HUES6 (cell line): ENCODE data around the gene PRDX5.
"Not testable (repeated sequence)": the region's sequence is repeated elsewhere in the genome, so short reads cannot be mapped to it uniquely, and the experiment has no call there.

ENCODE experiments used
- H3K27ac ChIP-seq: 2 replicates; pipeline ENCODE4 v1.7.0; 2013; ENCODE audit warnings: low read depth, mild to moderate bottlenecking, low read length, inconsistent platforms
- H3K27me3 ChIP-seq: 2 replicates; pipeline ENCODE4 v1.6.1; 2013; ENCODE audit warnings: low read length; ENCODE audit not compliant: control insufficient read depth, insufficient read depth
- H3K36me3 ChIP-seq: 2 replicates; pipeline ENCODE4 v1.6.1; 2013; ENCODE audit warnings: low read length; ENCODE audit not compliant: control insufficient read depth, insufficient read depth
- H3K4me1 ChIP-seq: 2 replicates; pipeline ENCODE4 v1.6.1; 2013; ENCODE audit warnings: low read length; ENCODE audit not compliant: control insufficient read depth, insufficient read depth
- H3K4me3 ChIP-seq: 2 replicates; pipeline ENCODE4 v1.5.1; 2013; ENCODE audit warnings: low read depth, low read length
- H3K9ac ChIP-seq: one replicate; pipeline ENCODE4 v1.6.1; 2013; ENCODE audit warnings: mild to moderate bottlenecking, low read length
- H3K9me3 ChIP-seq: 2 replicates; pipeline ENCODE4 v1.6.1; 2013; ENCODE audit warnings: low read depth, low read length; ENCODE audit not compliant: control insufficient read depth, insufficient read depth

PRDX5 gene

DNA sequence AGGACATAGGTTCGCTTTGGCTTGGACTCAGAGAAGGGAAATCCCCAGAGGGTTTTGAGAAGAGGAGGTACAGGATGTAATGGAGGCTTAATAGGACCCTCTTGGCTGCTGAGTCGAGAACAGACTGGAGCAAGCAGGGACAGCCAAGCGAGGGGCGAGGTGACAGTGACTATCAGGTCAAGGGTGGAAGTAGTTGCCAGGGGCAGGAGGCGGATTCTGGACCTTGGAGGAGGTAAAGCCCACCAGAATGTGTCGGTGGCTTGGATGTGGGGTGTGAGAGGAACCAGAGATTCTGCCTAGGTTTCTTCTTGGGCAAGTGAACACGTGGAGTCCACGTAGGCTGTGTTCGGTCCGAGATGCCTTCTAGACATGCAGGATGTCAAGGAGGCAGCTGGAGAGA is 5.0 kb upstream of the PRDX5 start:
- Histone ChIP-seq H3K36me3 (peaks cover 36% of the 10 kb centered on the region), H3K9me3 (no peaks in the 10 kb centered on the region), H3K9ac (no peak overlapping the region), H3K4me1 (no peaks in the 10 kb centered on the region), H3K4me3 (no peak overlapping the region), H3K27me3 (no peaks in the 10 kb centered on the region), H3K27ac (no peak overlapping the region)

DNA sequence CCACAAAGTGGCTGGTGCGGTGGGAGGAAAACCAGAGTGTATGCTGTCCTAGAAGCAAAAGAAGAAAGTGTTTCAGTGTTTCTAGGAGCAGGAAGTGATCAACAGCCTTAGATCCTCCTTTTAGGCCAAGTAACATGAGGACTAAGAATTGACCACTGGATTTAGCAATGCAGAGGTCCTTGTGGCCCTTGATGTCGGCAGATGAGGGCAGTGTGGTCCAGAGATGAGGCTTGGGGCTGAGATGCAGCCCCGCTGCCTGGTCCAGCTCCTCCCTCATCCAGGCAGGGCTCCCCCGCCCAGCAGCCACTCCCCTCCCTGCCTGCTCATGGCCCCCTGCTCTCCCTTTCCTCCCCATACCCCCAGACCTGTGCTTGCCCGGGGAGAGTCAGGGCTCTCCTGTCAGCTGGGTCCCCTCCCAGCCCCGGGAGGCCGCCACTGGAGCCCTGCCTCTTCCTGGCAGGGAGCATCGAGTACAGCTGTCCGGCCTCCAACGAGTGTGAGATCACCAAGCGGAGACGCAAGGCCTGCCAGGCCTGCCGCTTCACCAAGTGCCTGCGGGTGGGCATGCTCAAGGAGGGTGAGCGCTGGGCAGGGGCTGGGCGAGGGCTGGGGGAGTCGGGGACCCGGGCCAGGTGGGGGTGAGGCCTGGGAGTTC is 4.3 kb upstream of the PRDX5 start:
- peaks cover 35% of the 10 kb centered on the region for H3K36me3 ChIP-seq

DNA sequence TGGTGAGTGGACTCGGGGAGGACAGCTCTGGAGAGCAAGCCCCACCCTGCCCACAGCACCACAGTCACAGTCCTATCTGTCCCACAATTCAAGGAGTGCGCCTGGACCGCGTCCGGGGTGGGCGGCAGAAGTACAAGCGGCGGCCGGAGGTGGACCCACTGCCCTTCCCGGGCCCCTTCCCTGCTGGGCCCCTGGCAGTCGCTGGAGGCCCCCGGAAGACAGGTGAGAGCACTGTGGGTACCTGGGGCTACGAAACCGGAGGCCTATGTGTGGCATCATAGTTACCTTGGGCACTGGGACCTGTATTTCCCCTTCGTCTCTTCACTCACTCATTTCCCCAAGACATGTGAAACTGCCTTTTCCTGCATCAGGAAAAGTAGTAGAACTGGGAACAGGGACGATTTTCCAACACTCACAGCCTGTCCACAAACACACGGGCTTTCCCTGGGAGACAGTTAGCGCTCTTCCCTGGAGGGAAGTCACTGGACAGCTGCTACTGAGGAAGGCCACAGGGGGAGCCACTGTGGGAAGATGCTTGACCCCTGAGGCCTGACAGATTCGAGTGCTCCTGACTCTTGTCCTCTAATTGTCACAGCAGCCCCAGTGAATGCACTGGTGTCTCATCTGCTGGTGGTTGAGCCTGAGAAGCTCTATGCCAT is 3.6 kb upstream of the PRDX5 start:
- no peak overlapping the region for H3K9ac ChIP-seq
- H3K4me1 ChIP-seq, result peaks cover 5% of the 10 kb centered on the region
- H3K27ac ChIP-seq, result no peak overlapping the region
- peaks cover 35% of the 10 kb centered on the region for H3K36me3 ChIP-seq
- no peaks in the 10 kb centered on the region for H3K27me3 ChIP-seq
- no peaks in the 10 kb centered on the region for H3K9me3 ChIP-seq
- H3K4me3 ChIP-seq, result no peak overlapping the region

More for the DNA sequence above, 4.3 kb upstream of the PRDX5 start:
- no peak overlapping the region for H3K9ac ChIP-seq
- H3K4me3 ChIP-seq, result no peak overlapping the region
- no peaks in the 10 kb centered on the region for H3K27me3 ChIP-seq
- H3K4me1 ChIP-seq, result no peaks in the 10 kb centered on the region
- H3K27ac ChIP-seq, result no peak overlapping the region
- H3K9me3 ChIP-seq, result no peaks in the 10 kb centered on the region

DNA sequence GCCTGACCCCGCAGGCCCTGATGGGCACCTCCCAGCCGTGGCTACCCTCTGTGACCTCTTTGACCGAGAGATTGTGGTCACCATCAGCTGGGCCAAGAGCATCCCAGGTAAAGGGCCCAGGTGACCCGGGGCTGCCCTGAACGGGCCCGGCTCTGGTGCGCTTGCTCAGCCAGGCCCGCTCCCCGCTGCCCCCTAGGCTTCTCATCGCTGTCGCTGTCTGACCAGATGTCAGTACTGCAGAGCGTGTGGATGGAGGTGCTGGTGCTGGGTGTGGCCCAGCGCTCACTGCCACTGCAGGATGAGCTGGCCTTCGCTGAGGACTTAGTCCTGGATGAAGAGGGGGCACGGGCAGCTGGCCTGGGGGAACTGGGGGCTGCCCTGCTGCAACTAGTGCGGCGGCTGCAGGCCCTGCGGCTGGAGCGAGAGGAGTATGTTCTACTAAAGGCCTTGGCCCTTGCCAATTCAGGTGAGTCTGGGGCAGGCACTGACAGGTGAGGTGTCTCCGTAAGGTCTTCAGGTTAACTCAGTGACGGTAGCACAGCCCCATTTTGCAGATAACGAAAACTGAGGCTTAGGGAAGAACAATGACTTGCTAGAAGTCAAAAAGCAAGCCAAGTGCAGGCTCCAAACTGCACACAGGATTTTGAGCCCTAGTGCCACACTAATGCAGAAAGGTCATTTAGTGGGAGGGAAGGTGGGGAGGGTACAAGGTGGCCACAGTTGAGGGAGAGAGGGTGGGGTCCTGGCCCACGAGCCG is 2.9 kb upstream of the PRDX5 start:
- Histone ChIP-seq H3K27ac (no peak overlapping the region), H3K4me1 (peaks cover 9% of the 10 kb centered on the region), H3K27me3 (no peaks in the 10 kb centered on the region), H3K36me3 (peaks cover 40% of the 10 kb centered on the region), H3K9ac (no peak overlapping the region), H3K4me3 (no peak overlapping the region), H3K9me3 (no peaks in the 10 kb centered on the region)

DNA sequence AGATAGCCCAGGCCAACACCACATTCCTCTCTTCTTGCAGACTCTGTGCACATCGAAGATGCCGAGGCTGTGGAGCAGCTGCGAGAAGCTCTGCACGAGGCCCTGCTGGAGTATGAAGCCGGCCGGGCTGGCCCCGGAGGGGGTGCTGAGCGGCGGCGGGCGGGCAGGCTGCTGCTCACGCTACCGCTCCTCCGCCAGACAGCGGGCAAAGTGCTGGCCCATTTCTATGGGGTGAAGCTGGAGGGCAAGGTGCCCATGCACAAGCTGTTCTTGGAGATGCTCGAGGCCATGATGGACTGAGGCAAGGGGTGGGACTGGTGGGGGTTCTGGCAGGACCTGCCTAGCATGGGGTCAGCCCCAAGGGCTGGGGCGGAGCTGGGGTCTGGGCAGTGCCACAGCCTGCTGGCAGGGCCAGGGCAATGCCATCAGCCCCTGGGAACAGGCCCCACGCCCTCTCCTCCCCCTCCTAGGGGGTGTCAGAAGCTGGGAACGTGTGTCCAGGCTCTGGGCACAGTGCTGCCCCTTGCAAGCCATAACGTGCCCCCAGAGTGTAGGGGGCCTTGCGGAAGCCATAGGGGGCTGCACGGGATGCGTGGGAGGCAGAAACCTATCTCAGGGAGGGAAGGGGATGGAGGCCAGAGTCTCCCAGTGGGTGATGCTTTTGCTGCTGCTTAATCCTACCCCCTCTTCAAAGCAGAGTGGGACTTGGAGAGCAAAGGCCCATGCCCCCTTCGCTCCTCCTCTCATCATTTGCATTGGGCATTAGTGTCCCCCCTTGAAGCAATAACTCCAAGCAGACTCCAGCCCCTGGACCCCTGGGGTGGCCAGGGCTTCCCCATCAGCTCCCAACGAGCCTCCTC is 2.0 kb upstream of the PRDX5 start:
- not testable (repeated sequence) for H3K9ac ChIP-seq, H3K27me3 ChIP-seq, H3K27ac ChIP-seq, H3K4me1 ChIP-seq, H3K9me3 ChIP-seq
- peaks cover 47% of the 10 kb centered on the region for H3K36me3 ChIP-seq
- H3K4me3 ChIP-seq, result peak overlapping the region; percentile 86; the same call in 1 of the 2 replicates

DNA sequence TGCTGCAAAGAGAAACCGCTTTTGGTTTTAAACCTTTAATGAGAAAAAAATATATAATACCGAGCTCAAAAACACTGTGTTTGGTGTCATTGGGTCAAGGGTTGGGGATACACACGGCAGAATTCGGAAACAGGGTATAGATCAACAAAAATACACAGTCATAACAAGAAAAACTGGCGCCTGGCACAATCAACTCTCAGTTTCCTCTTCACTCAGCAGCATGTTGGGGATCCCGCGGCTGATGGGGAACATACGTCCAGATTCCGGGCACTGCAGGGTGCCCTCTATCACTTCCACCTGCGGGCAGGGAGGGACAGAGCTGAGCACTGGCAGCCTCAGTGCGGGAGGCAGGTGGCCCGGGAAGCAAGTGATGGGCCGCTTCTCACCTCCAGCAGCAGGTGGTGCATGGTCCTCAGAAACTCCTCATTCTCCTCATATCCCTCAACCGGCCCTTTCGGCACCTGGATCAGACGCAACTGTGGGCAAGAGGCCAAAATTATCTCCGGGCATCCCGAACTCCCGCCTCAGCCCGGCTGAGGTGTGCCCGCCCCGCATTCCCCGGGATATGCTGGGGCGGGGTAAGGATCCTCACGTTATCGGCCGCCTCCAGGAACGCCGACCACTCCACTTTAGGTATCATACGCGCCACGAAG is 1.1 kb upstream of the PRDX5 start:
- Histone ChIP-seq H3K9ac (peak overlapping the region; percentile 91), H3K27me3 (no peaks in the 10 kb centered on the region), H3K9me3 (no peaks in the 10 kb centered on the region), H3K4me1 (peaks cover 9% of the 10 kb centered on the region), H3K4me3 (peak overlapping the region; percentile 86), H3K36me3 (peaks cover 53% of the 10 kb centered on the region), H3K27ac (peak overlapping the region; percentile 91)

DNA sequence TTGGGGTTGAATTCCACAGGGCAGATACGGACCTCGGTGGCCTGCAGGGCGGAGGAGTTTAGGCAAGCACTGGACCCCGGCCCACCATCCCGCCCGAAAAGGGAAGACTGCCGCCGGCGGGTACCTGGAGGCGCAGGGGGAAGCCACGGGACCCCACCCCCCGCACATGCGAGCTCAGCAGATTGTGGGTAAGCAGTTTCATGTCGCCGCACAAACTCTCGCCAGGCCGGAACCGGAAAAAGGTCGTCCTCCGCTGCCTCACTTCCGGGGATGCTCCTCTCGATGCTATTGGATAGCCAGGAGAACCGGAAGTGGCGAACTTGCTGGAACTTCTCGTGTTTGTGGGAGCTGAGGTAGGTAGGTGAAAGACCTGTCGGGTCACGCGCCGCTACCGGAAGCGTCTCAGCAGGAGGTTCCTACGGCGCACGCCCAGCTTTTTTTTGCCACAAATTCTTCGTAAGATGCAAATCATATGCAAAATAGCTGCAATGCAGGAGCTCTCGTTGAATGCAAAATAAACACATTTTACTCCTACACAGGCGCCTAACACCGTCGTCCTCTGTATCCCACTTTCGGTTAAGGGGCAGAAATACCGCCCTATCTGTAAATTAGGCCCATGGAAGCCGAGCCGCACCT is 478 bp upstream of the PRDX5 start, which contains the start of gene TRMT112:
Gene TRMT112 (minus strand): TSS at position 235 of the 636 bp plus-strand sequence. CDS start 33 bp downstream, at position 202.
- Histone ChIP-seq H3K9me3 (no peaks in the 10 kb centered on the region), H3K4me1 (peaks cover 11% of the 10 kb centered on the region), H3K9ac (peak within 1 kb of the TSS; percentile 91), H3K36me3 (peaks cover 57% of the 10 kb centered on the region), H3K27me3 (no peaks in the 10 kb centered on the region), H3K27ac (peak within 1 kb of the TSS; percentile 96), H3K4me3 (peak within 1 kb of the TSS; percentile 86)

DNA sequence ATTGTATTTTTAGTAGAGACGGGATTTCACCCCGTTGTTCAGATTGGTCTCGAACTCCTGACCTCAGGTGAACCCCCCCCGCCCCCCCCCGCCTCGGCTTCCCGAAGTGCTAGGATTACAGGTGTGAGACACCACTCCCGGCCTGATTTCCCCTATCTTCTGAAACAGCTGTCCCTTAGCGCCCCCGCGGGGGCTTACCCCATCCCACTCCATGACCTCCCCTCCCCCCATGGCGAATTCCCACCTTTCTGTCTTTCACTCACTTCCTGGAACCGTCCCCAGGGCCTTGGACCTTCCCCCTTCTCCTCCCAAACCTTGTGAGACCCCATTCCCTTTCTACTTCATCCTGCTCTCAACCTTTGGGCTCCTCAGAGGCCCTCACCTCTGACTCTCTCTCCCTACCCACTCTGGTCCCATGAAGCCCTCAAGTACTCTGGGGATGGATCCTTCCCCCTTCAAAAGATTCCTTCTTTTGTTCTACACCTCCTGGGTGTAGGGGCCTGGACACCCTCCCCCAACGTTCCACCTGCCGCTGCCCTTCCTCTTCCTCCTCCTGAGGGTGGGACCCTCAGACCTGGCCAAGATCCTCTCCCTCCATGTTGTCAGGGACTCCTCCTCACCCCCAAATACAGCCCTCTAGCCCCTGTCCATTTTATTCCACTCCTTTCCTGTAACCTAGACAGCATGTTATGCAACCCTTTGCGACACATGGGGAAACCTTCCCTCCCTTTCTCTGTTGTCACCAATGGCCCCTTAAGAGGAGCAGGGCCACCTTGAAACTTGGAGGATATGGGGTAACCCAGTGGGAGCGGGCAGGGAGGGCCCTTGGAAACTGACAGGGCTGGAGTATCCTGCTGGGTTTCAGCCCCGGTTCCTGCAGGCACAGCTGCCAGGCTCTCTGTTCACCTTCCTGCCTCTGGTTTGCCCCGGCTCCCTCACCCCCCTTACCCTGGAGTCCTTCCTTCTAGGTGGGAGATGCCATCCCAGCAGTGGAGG is 1.1 kb downstream of the PRDX5 start:
- Histone ChIP-seq H3K27ac (peak overlapping the region; percentile 41; the same call in 1 of the 2 replicates), H3K36me3 (peaks cover 54% of the 10 kb centered on the region), H3K4me1 (peaks cover 26% of the 10 kb centered on the region)

DNA sequence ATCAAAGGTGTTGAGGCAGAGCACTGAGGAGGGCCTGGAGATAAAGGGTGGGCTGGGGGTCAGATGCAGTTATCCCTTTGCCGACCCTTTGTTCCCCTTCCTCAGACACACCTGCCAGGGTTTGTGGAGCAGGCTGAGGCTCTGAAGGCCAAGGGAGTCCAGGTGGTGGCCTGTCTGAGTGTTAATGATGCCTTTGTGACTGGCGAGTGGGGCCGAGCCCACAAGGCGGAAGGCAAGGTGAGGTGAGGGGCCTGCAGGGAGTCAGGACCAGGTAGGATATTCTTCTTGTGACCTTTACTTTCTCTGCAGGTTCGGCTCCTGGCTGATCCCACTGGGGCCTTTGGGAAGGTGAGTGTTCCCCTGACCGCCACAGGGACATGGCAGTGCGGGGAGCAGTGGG is 2.6 kb downstream of the PRDX5 start:
- Histone ChIP-seq H3K27ac (no peak overlapping the region), H3K4me1 (peaks cover 33% of the 10 kb centered on the region), H3K9ac (no peak overlapping the region), H3K36me3 (peaks cover 39% of the 10 kb centered on the region), H3K27me3 (no peaks in the 10 kb centered on the region), H3K4me3 (no peak overlapping the region), H3K9me3 (no peaks in the 10 kb centered on the region)

More for the DNA sequence above, 1.1 kb downstream of the PRDX5 start:
- H3K9me3 ChIP-seq, result no peaks in the 10 kb centered on the region
- peak overlapping the region; percentile 86 for H3K4me3 ChIP-seq
- H3K9ac ChIP-seq, result peak overlapping the region; percentile 91
- H3K27me3 ChIP-seq, result no peaks in the 10 kb centered on the region
